ENCODE results near the gene STX3. TPM values are rescaled to one million over a fixed set of nuclear protein-coding genes. Genes with fewer than 3 reads are reported as not detected.

The STX3 gene
- total and polyA plus RNA-seq, 2 of the 8 experiments (the other 6 are each of a cell fraction or from before 2014, with no cell fraction given): 50.5 to 56.1 TPM

GRCh38 chr11:59770869-59771268 is 15.7 kb downstream of the STX3 start (continued):
- TF ChIP-seq CHD7 (IDR thresholded peaks at IDR 0.05; ENCODE audit: insufficient replicate concordance, low read length) (no peak), SP2 (IDR thresholded peaks at IDR 0.05; ENCODE audit: low read length) (no peak), JUN (IDR thresholded peaks at IDR 0.05; ENCODE audit: low read depth, low read length) (no peak), POU5F1 (IDR thresholded peaks at IDR 0.05; ENCODE audit: low read depth, low read length) (no peak)

Data from H1 (cell line).